Astrocyte (in vitro differentiated cells and primary cell): Measurements from ENCODE around the gene ADAMTSL2.

Source experiments
- EZH2 ChIP-seq: IDR thresholded peaks from 2 replicates; pipeline ENCODE4 v1.6.1; 2012; ENCODE audit warnings: mild to moderate bottlenecking, low read length, inconsistent platforms; ENCODE audit not compliant: insufficient read depth
- TF ChIP-seq, protein P1 (sequence below): IDR thresholded peaks from 2 replicates; pipeline ENCODE4 v1.5.1; 2011; ENCODE audit warnings: low read depth, mild to moderate bottlenecking, inconsistent platforms, low read length, moderate library complexity; ENCODE audit not compliant: insufficient read depth

DNA sequence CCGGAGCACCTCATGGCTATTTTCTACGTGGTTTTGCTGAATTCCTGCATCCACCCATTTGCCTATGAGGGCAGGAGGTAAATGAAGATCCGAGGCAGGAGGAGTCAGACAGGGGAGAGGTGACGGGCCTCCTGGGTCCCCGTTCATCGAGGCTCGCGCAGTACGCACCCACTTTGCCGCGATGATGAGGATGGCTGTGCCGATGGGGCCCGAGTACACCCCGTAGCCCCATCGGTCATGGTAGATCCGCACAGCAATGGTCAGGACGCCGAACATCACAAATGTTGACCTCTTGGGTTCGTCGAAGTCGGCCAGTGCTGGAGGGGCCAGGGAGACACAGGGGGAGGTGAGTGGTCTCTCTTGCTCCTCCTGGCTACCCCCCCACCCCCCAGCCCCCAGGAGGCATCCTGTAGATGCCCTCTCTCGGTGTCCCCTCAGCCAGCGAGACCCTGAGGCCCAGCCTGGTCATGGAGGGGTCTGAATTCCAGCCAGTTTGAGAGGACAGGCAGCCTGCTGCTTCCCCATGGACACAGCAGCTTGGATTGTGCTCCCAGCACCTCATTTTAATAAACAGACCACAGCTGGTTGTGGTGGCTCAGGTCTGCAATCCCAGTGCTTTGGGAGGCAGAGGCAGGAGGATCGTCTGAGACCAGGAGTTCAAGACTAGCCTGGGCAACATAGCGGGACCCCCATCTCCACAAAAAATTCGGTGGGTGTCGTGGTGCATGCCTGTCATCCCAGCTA, 15.6 kb upstream of the ADAMTSL2 start:
- TF ChIP-seq, protein P1, sequence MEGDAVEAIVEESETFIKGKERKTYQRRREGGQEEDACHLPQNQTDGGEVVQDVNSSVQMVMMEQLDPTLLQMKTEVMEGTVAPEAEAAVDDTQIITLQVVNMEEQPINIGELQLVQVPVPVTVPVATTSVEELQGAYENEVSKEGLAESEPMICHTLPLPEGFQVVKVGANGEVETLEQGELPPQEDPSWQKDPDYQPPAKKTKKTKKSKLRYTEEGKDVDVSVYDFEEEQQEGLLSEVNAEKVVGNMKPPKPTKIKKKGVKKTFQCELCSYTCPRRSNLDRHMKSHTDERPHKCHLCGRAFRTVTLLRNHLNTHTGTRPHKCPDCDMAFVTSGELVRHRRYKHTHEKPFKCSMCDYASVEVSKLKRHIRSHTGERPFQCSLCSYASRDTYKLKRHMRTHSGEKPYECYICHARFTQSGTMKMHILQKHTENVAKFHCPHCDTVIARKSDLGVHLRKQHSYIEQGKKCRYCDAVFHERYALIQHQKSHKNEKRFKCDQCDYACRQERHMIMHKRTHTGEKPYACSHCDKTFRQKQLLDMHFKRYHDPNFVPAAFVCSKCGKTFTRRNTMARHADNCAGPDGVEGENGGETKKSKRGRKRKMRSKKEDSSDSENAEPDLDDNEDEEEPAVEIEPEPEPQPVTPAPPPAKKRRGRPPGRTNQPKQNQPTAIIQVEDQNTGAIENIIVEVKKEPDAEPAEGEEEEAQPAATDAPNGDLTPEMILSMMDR, result no peak
- no peak for TF ChIP-seq EZH2
